H54 (cell line): ENCODE data around the gene IFIT1.

ENCODE experiments used
- DNase-seq: peaks from one replicate; pipeline ENCODE4 v3.0.0; 2011; ENCODE audit warnings: low spot score, mixed read lengths; ENCODE audit not compliant: insufficient read length
- FAIRE-seq: peaks from 3 replicates; lab custom pipeline; 2011; peaks lifted over from hg19 to GRCh38; lab: Jason Lieb, UNC
- POLR2A ChIP-seq: IDR thresholded peaks from 2 replicates; pipeline ENCODE4 v1.6.1; 2011; ENCODE audit warnings: low read depth, mild to moderate bottlenecking, low read length

IFIT1 gene

GRCh38 chr10:89454561-89455347 is 62.3 kb downstream of the IFIT1 start:
- peak; percentile 6 for FAIRE-seq
- TF ChIP-seq POLR2A, result no peak
- DNase-seq, result no peak
